Lower lobe of right lung (tissue), 2 donors: ENCODE data around the gene IPO4. TPM values are rescaled to one million over a fixed set of nuclear protein-coding genes. Genes with fewer than 3 reads are reported as not detected.

Experiments used
- ATAC-seq, 2 donors: fragments of 200-7000 bp; cut with Tn5 transposase; one replicate each; pipeline ENCODE4 v1.9.1; 2020 to 2022; ENCODE audit warnings: mild to moderate bottlenecking in 2 of 2, moderate library complexity in 2 of 2
- DNase-seq: peaks from one replicate; pipeline ENCODE4 v3.0.0-alpha.2; 2020
- H3K27ac ChIP-seq: fragments of 200-600 bp; one replicate; pipeline ENCODE4 v1.8.0; 2022
- H3K27me3 ChIP-seq: fragments of 200-600 bp; one replicate; pipeline ENCODE4 v1.8.0; 2022; ENCODE audit warnings: low read depth
- H3K36me3 ChIP-seq: fragments of 200-600 bp; one replicate; pipeline ENCODE4 v1.8.0; 2022; ENCODE audit warnings: mild to moderate bottlenecking
- H3K4me1 ChIP-seq: fragments of 200-600 bp; one replicate; pipeline ENCODE4 v1.8.0; 2022
- H3K4me3 ChIP-seq: fragments of 200-600 bp; one replicate; pipeline ENCODE4 v1.8.0; 2022; ENCODE audit warnings: mild to moderate bottlenecking
- H3K9me3 ChIP-seq: fragments of 200-600 bp; one replicate; pipeline ENCODE4 v1.8.0; 2022
- intact Hi-C: fragments of 100-400 bp; cut with DNase I; formaldehyde crosslinking; loops from one replicate; pipeline ENCODE4 v1.11.0; 2022
- total RNA-seq: library from RNA; stranded (reverse); fragmentation: NEBNext Ultra II Directional; extraction: Animal tissue kit (Norgen Biotek cat#: 25700); gene quantifications from one replicate; pipeline ENCODE4 v1.2.1, GENCODE V29; 2021
- TF ChIP-seq, protein P1 (sequence below): fragments of 200-600 bp; IDR thresholded peaks from one replicate; pipeline ENCODE4 v1.8.0; 2022; ENCODE audit warnings: antibody characterized with exemption, mild to moderate bottlenecking
- donor health status: DM: no; HTN: yes; CAD: no; lungs with severe emphysema.

IPO4 gene
- total RNA-seq, 1 donor from 2014 or later, result 18.3 TPM

DNA sequence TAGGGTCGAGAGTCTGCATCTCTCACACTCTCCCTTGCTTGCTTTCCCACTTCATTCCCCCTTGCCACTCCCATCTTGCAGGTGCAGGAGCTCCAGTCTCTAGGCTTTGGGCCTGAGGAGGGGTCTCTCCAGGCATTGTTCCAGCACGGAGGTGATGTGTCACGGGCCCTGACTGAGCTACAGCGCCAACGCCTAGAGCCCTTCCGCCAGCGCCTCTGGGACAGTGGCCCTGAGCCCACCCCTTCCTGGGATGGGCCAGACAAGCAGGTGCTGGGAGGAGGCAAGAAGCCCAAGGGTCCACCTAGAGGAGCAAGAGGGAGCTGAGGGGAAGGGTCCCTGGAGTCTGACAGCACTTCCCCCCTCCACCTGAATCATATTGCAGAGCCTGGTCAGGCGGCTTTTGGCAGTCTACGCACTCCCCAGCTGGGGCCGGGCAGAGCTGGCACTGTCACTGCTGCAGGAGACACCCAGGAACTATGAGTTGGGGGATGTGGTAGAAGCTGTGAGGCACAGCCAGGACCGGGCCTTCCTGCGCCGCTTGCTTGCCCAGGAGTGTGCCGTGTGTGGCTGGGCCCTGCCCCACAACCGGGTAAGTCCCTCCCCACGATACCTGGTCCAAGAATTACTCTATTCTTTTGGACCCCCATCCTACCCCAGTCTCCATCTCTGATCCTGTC, 37.1 kb downstream of the IPO4 start:
- DNase-seq, result no peak
- H3K4me1 ChIP-seq, result peaks cover 24% of the 10 kb centered on the region
- H3K9me3 ChIP-seq, result no peaks in the 10 kb centered on the region
- TF ChIP-seq, protein P1, sequence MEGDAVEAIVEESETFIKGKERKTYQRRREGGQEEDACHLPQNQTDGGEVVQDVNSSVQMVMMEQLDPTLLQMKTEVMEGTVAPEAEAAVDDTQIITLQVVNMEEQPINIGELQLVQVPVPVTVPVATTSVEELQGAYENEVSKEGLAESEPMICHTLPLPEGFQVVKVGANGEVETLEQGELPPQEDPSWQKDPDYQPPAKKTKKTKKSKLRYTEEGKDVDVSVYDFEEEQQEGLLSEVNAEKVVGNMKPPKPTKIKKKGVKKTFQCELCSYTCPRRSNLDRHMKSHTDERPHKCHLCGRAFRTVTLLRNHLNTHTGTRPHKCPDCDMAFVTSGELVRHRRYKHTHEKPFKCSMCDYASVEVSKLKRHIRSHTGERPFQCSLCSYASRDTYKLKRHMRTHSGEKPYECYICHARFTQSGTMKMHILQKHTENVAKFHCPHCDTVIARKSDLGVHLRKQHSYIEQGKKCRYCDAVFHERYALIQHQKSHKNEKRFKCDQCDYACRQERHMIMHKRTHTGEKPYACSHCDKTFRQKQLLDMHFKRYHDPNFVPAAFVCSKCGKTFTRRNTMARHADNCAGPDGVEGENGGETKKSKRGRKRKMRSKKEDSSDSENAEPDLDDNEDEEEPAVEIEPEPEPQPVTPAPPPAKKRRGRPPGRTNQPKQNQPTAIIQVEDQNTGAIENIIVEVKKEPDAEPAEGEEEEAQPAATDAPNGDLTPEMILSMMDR, result no peak
- no peak overlapping the region for H3K4me3 ChIP-seq
- H3K27me3 ChIP-seq, result no peaks in the 10 kb centered on the region
- H3K36me3 ChIP-seq, result peaks cover 83% of the 10 kb centered on the region
- H3K27ac ChIP-seq, result no peak overlapping the region
- intact Hi-C loops, result no loop called here
- no peak for ATAC-seq

DNA sequence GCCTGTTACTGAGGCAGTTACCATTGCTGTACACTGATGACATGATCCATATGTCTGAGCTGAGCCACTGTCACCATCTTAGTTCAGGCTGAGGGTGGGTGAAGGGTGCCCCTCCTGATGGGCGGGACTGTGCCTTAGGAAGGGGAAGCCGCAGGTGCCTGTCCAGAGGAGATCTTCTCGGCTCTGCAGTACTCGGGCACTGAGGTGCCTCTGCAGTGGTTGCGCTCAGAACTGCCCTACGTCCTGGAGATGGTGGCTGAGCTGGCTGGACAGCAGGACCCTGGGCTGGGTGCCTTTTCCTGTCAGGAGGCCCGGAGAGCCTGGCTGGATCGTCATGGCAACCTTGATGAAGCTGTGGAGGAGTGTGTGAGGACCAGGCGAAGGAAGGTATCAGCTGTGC, 37.6 kb downstream of the IPO4 start:
- Histone ChIP-seq H3K36me3 (peaks cover 78% of the 10 kb centered on the region), H3K9me3 (no peaks in the 10 kb centered on the region), H3K27ac (no peak overlapping the region), H3K4me3 (no peak overlapping the region), H3K27me3 (no peaks in the 10 kb centered on the region), H3K4me1 (peaks cover 24% of the 10 kb centered on the region)
- TF ChIP-seq, protein P1, result no peak
- no peak for ATAC-seq
- no peak for DNase-seq
- intact Hi-C loops, result no loop called here

DNA sequence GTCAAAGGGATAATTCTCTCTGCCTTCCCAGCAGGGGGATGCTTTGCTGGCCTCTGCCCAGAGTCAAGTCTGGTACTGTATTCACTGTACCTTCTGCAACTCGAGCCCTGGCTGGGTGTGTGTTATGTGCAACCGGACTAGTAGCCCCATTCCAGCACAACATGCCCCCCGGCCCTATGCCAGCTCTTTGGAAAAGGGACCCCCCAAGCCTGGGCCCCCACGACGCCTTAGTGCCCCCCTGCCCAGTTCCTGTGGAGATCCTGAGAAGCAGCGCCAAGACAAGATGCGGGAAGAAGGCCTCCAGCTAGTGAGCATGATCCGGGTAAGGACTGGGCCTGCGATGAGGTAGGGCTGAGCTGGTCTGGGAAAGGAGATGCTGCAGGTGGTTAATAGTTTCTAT, 38.0 kb downstream of the IPO4 start:
- Histone ChIP-seq H3K4me1 (peaks cover 29% of the 10 kb centered on the region), H3K27me3 (no peaks in the 10 kb centered on the region), H3K27ac (no peak overlapping the region), H3K36me3 (peaks cover 73% of the 10 kb centered on the region), H3K9me3 (no peaks in the 10 kb centered on the region), H3K4me3 (no peak overlapping the region)
- intact Hi-C loops, result no loop called here
- TF ChIP-seq, protein P1, result no peak
- DNase-seq (no peak), ATAC-seq (no peak)

DNA sequence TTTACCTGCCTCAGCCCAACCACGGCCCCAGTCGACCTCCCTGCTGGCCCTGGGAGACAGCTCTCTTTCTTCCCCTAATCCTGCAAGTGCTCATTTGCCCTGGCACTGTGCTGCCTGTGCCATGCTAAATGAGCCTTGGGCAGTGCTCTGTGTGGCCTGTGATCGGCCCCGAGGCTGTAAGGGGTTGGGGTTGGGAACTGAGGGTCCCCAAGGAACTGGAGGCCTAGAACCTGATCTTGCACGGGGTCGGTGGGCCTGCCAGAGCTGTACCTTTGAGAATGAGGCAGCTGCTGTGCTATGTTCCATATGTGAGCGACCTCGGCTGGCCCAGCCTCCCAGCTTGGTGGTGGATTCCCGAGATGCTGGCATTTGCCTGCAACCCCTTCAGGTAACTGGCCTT, 38.6 kb downstream of the IPO4 start:
- no peak for ATAC-seq
- Histone ChIP-seq H3K4me3 (no peak overlapping the region), H3K9me3 (no peaks in the 10 kb centered on the region), H3K27ac (no peak overlapping the region), H3K4me1 (peaks cover 34% of the 10 kb centered on the region), H3K27me3 (no peaks in the 10 kb centered on the region), H3K36me3 (peaks cover 69% of the 10 kb centered on the region)
- intact Hi-C loops, result no loop called here
- TF ChIP-seq, protein P1, result no peak
- DNase-seq, result no peak

DNA sequence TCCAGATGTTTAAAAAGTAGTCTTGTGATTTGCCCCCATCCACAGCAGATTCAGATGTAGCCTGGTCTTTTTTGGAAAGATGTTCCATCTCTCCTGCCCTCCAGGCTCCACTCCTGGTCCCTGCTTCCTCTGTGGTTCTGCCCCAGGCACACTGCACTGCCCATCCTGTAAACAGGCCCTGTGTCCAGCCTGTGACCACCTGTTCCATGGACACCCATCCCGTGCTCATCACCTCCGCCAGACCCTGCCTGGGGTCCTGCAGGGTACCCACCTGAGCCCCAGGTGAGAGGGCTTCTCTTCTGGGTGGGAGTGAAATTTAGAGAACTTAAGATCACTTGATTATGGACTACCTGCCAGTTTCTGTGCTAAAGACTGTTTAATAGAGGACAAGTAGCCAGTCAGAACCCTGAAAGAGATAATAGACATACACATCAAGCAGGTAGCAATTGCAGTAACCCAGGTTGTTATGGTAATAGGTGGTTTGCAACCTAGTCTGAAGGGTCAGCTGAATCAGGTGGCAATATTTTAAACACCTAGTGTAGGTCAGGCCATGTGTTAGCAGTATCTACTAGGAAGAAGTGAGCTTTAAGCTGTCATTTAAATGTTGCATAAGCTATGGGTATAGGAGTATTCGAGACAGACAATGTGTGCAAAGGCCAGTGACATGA, 39.2 kb downstream of the IPO4 start:
- ATAC-seq, result no peak
- TF ChIP-seq, protein P1, result no peak
- Histone ChIP-seq H3K9me3 (no peaks in the 10 kb centered on the region), H3K4me1 (peaks cover 36% of the 10 kb centered on the region), H3K36me3 (peaks cover 69% of the 10 kb centered on the region), H3K27me3 (no peaks in the 10 kb centered on the region), H3K4me3 (no peak overlapping the region), H3K27ac (no peak overlapping the region)
- intact Hi-C loops, result no loop called here
- DNase-seq, result no peak
